ENCODE measurements around the gene MTUS2.
"Not testable (repeated sequence)": the region's sequence is repeated elsewhere in the genome, so short reads cannot be mapped to it uniquely, and the experiment has no call there.

Gene MTUS2

DNA sequence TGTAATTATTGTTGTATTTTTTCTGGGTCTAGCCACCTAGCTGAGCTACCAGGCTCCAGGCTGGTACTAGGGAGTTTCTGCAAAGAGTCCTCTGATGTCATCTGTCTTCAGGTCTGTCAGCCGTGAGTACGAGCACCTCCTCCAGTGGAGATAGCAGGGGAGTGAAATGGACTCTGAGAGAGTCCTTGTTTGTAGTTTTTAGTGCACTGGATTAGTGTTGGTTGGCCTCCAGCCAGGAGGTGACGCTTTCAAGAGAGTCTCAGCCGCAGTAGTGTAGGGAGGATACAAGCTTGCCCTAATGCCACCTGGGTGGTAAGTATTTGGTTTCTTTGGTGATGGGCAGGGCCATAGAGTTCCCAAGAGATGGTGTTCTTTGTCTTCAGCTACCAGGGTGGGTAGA, 390.5 kb downstream of the MTUS2 start:
- DNase-seq (ENCODE audit: low read depth in 4 of 4, low spot score in 1 of 4): no peak

DNA sequence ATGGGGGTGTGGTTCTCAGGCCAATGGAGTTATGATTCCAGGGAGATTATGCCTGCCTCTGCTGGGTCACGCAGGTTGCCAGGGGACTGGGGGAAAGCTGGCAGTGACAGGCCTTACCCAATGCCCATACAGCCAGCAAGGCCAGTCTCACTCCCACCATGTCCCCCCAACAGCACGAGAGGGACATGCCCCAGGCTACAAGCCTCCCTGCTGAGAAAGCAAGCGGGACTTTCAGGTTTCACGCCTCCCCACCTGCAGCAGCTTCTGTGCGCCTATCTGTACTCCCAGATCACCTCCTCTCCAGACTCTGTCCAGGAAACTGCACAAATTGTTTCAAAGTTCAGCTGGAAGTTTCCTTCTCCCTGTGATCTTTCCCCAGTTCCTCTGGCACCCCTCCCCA, 391.0 kb downstream of the MTUS2 start:
- DNase-seq (ENCODE audit: low read depth in 4 of 4, low spot score in 1 of 4): not testable (repeated sequence)

DNA sequence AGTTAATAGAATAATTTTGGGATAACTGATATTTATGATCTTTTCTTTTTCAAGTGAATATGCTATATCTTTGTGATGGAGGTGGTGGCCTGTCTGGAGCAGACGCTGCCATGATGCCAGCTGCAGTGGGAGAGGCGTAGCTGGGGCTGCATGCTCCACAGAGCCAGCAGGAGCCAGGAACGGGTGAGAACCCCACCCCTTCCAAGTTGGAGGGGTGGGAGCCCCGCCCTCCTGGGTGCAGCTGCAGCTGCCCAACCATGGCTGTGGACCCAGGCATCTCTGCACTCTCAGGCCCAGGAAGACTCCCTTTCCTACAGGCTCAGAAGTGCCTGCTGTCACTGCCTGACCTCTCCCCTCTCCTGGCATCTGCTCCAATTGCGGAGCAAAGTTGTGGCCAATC, 402.3 kb downstream of the MTUS2 start:
- no peak for DNase-seq (ENCODE audit: low read depth in 4 of 4, low spot score in 1 of 4)

DNA sequence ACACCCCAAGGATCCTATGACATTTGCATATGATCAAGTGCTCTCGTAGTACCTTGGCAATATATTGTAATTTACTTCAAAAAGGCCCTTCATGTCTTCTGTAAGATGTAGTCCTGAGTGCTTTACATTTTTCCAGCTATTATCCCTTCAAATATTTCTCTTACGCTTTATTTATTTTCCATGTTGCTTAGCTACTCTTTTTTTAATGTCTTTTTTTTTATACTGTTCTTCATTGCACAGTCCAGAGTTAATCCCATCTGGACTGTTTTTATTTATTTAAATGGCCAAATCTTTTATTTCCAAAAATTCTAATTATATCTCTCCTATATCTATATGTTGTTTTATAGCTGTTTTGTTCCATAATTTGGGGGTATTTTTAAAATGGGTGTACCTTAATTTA, 404.1 kb downstream of the MTUS2 start:
- no peak for DNase-seq (ENCODE audit: low read depth in 4 of 4, low spot score in 1 of 4)

DNA sequence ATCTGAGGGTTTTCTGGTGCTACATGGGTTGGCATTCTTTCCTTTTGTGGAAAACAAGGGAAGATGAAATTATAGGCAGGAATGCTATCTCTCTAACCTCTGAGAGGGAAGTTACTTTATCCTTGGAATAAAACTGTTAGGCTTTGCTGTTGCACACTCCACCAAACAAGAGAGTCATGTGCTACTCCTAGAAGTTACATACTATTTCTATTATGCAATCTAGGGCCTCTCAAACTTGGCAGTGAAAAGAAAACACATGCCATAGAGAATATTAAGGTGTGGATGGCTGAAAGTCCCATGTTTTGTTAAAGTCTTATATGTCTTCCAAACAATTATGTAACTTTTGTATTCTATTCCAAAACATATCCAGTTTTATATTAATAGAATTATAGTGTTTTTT, 407.4 kb downstream of the MTUS2 start:
- DNase-seq (ENCODE audit: low read depth in 4 of 4, low spot score in 1 of 4): no peak

DNA sequence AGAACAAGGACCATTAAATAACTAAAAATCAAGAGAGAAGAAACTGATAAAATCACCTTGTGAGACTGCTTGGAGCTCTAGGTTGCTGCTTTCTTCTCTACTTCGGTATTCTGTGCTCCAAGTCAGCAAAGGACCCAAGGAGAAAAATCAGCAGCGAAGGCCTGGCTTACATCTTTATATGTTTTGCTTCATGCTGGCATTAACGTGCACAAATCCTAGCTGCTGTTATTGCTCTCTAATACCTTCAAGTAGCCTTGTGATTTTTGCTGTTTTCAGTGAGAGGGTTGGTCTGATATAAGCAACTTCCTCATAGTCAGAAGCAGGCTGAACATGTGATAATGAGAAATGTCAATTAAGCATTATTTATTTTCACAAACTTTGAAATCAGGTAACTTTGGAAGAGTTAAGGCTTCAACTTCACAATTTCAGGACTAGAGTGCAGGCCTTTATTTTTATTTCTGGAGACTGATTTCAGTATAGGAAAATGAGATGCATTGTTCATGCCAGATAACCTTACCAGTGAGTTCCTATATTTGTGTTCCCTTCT, 410.2 kb downstream of the MTUS2 start:
- no peak for DNase-seq (ENCODE audit: low read depth in 4 of 4, low spot score in 1 of 4)

DNA sequence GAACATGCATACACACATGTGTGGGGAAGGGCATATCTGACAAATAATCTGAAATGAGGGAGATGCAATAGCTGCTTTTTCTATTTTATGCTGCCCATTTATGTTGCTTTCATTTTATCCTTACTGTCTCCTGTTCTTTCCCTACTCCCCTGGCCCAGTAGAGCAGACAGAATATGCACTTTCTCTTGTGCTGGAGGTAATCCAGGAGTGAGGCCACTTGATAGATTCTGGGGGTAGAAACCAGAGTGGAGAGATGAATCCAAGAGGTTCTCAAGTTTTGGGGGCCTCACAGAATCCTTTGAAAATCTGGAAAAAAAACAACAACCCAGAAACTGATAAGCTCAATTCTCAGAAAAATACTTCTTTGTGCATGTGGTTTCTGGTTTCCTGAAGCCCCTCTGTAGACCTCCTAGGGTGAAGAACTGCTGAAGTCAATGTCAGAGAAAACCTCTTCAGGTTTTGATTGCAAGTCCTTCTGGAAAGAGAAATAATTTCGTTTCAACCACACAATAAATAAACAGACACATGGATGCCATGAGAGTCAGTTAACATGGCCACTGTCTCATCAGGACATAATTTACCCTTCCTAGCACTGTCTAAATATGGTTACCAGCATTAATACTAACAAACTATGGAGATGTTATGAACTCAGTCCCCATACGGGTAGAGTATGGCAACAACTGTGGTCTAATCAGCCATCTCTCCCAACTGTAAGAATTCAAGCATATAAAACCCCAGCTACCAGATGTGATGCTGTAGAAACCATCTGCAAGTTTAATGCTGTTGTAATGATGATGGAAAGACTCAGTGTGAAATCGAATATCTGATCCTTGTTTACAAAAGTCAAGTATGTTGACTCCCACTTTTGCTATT, 419.8 kb downstream of the MTUS2 start:
- DNase-seq (ENCODE audit: low read depth in 4 of 4, low spot score in 1 of 4): no peak

DNA sequence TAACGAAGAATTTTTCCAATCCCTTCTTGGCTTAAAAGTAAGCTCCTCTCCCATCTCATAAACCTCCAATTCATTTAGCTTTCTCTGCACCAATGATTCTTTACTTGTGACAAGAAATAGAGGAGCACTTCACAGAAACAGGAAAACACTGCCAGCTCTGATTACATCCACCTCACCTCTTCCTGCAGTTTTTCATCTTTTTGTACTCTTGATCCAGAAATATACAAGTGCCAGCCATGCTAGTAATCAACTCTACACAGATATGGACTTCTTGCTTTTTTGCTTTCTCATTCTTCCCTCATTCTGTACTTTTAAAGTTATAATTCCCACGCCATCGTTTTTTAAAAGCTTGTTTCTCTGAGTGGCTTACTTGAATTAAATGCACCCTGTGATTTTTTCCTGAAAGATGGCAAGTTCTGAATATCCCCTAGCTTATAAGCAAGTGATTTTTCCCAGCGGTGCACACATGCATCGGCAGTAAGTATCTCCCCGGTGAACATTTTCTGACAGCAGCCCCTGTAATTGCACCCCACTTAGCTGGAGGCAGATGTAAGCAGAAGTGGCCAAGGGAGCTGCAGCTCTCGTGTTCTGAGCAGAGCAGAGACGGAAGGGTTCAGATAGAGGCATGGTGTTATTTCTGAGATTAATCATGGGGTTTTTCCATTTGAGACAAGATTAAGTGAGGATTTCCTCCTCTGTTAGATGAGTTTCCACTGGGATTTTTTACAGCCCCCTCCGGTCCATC, 434.7 kb downstream of the MTUS2 start:
- DNase-seq (ENCODE audit: low read depth in 4 of 4, low spot score in 1 of 4): no peak

DNA sequence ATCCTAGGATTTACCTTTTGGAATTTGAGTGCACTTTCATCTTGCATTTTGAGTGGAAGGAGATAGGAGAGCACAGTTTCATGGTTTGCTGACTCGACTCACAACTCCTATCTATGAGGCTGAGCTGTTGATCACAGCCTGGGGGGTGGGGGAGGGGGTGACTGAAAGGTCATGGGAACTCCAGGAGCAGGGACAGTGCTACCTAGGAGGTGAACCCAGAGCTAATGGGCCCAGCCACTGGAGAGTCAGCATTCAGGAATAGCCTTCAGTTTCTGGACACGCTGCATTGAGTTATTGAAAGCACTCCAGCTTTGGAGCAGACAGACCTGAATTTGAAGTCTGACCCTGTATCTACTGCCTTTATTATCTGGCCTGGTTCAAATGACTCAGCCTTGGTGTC, 435.4 kb downstream of the MTUS2 start:
- DNase-seq (ENCODE audit: low read depth in 4 of 4, low spot score in 1 of 4): no peak

DNA sequence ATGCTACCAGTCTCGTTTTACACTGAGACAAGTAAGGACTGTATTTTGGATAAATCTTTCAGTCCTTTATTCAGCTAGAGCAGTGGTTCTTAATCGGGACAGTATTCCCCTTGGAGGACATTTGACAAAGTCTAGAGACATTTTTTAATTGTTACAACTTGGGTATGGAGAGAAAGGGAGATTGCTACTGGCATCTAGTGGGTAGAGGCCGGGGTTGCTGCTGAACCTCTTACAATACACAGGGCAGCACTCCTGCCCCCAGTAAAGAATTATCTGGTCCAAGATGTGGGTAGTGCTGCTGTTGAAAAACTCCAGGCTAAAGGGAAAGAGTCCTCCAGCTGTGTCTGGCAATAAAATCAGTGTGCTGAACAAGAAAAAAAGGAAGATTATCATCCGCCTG, 440.5 kb downstream of the MTUS2 start:
- no peak for DNase-seq (ENCODE audit: low read depth in 4 of 4, low spot score in 1 of 4)

DNA sequence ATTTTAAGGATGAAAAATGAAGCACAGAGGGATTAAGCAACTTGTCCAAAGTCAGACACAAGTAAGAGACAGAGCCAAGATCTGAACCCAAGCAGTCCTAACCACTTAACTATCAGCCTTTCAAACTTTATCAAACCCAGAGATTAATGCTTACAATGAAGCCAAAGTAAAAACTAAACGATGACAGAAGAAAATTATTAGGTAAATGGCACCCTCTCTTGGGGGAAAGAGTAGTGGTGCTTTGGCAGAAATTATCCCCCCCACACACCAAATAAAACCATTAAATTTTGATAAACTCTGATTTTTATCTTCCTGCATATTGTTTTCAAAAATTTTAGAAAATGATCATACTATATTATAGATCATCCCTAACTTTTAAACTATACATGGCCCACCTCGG, 446.1 kb downstream of the MTUS2 start:
- DNase-seq (ENCODE audit: low read depth in 4 of 4, low spot score in 1 of 4): no peak

DNA sequence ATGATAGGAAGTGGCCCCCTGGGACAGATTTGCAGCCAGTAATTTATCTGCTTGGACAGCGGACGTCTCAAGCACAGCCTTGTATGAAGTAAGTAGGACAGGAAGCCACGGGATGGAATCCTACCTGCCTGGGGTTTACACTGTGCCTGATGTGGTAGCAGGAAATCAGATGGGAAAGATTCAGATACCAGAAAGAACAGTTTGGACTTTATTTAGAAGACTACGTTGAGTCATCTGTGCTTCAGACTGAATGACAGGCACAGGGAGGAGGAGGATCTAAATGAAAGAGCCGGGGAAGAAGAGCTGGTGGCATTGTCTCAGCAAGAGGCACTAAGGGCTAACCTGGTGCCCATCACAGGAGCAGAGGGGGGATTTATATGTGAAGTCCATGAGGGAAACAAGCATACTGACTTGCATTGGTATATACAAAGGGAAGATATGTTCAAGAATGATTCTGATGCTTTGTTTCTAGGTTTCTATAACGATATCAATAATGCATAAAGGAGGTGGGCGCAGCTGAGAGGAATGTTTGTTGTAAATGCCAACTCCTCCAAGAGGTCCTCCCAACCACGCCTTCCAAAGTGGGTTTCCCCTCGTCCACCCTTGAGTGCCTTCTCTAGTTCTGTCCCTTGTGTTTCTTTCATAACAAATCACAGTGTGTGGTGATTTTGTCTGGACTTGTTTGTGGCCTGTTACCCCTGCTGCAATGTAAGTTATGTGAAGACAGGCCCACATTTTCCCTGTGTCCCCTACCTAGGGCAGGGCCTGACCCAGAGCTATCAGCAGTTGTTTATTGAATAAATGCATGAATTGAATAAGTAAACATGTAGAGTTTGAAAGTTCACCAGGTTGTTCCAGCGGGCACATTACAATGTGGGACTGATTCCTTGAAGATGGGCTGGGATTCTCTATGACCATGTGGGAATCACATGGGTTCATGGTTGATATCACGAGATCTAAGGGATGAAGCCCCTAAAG, 446.9 kb downstream of the MTUS2 start:
- no peak for DNase-seq (ENCODE audit: low read depth in 4 of 4, low spot score in 1 of 4)

DNA sequence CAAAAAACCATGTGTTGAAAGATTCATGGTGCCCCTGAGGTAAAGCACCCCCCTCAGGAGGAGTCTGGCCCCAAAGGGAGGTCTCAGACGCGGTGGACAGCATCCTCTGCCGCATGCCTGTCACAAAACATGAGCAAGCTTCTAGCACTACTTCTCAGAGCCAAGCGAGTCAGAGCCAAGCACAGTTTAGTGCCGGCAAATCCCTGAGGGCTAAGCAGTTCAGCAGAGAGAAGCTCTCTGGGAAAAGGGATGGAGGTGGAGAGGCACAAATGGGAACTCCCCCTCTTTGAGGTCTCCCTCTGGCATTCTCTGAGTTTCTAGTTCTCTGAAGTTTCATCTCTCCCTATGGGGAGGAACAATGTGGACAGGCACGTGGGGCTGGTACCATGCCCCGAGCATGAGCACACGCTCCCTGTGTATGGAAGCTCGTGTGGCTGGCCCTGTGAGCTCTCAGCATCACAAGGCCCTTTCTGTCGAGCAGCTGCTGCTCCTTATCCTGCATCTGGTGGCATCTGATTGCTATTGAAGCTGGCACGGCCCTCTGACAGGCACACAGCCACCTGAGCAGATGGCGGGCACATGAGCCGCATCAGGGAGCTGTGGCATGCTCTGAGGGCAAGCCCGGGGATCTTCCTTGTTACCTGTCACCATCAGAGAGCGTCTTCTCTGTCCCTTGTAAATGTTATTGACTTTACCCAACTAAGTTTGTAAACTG, 450.3 kb downstream of the MTUS2 start:
- DNase-seq (ENCODE audit: low read depth in 4 of 4, low spot score in 1 of 4): no peak

DNA sequence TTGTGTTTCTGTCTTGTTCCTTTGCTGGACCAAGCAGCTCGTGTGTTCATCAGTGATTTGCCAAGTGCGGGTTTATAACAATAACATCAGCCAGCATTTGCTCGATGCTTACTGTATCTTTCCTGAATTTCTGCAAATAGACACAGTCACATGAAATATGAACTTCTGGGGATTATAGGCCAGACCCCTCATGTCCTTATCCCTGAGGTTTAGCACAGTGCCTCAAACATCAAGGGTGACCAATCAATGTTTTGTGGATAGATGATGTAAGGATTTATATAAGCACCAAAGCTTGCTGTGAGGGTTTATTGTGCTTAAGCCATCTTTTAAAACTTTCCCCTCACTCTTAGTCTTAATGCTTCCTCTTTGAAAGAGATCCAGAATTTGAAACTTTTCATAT, 451.5 kb downstream of the MTUS2 start:
- DNase-seq (ENCODE audit: low read depth in 4 of 4, low spot score in 1 of 4): no peak

DNA sequence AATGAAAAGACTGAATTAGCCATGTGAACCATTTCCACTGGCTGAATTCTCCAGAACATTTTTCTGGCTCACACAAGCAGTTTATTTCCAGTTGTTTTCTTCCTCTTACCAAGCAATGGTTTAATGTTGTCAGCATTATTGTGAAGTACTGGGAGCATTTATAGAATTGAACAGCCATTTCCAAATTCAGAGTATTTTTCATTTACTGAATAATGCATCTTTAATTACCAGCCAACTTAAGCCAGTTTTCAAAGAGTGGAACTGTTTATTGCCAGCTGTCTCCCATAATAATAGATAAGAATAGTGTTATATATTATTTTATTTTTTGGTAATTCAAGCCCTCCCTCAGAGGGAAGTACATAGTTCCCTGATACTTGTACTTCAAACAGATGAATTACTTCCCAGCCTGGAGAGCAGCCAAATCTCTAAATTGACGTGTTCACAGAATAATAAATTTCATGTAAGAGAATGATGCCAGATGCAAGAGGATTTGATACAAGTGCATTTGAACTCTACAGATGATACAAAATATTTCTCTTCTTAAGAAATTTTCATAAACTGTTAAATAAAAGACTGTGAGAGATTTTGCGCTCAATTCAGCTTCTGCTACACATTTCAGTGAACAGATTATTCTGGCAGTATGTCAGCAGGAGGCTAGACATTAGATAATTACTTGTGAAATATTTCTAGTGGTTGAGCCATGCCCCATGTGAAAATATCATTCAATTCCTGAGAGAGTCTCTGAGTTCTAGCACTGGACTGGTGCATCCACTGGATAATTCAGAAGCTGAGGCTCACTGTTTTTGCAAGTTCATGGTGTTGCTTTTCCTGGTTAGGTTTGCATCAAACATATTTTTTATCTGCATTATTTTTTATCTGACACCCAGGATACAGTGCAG, 459.5 kb downstream of the MTUS2 start:
- DNase-seq (ENCODE audit: low read depth in 4 of 4, low spot score in 1 of 4): no peak

DNA sequence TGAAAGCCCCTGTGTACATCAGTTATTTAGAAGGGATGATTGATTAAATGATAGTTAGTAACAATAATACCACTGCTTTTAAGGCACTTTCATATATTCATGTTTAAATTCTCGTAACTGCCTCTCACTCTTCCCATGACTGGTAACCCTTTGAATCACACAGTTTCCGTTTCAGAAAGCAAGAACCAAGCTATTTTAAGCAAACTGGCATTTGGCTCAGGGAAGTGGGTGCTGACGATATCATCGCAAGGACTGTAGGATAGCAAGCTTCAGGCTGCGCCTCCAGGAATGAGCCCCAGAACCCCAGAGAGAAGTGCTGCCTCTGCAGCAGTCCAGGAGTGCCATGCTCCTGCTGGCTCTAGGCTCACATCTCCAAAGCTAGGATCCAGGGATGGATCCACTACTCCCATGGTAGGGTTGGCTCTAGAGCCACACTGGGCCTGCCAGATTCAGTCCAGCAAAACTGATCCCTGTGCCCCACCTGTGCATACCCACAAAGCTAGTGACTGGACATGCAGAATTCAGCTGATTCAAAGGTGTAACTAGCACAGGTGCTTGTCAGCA, 461.9 kb downstream of the MTUS2 start:
- DNase-seq (ENCODE audit: low read depth in 4 of 4, low spot score in 1 of 4): no peak

DNA sequence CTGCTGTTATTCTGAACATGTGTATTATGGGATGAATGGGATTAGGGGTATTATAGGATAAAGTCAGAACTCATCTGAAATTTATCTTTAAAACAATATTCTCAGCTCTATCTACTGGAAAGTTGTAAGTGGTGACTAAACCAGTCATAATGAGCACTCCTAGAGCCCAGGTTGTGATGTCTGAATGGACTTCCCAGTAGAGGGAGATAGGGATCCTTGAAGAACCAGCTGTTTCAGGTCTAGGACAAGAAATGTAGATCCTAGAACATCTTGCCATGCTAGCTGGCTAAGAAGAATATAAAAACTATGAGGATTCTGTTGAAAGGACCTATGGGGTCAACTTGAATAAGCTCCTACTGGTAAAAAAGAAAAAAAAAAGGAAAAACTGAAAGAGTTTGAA, 464.6 kb downstream of the MTUS2 start:
- no peak for DNase-seq (ENCODE audit: low read depth in 4 of 4, low spot score in 1 of 4)

DNA sequence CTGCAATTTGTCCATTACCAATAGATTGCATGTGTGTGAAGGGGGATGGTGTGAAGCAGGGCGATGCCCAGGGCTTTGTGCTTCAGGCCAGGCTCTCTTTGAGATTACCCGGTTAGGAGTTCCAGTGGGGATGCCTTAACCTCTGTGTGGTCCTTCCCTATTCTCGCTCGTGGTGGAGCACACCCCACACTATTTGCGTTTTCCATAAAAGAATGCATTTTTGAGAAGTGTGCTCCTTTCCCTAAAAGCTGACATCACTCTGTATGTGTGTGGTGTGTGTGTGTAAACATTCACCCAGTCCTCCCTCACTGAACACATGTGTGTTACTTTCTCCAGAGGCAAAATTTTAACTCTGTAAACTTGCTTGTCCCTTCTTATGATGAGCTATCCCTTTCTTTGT, 467.1 kb downstream of the MTUS2 start:
- no peak for DNase-seq (ENCODE audit: low read depth in 4 of 4, low spot score in 1 of 4)

DNA sequence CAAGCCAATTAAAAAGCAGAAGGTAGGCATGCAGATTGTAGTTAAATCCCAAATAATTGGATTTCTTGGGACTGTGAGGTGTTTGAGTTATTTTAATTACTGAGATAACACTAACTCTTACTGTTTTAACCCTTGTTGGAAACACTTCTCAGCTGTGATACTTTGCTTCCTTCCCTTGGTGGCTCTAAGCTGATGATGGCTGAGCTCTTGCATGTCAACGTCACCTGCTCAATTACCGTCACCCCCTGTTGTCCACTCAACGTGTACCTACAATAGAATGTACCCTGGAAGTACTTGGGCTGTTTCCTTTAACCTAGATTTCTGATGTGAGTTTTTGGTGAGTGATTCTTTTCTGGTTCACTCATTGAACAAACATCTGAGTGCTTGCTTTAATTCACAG, 471.9 kb downstream of the MTUS2 start:
- no peak for DNase-seq (ENCODE audit: low read depth in 4 of 4, low spot score in 1 of 4)

Measured in stimulated activated CD4-positive, alpha-beta T cell treated with anti-CD3 and anti-CD28 coated beads, Interleukin-1b, Interleukin-23, amount 100 ng/mL, for 24 hours (primary cell).